CD14-positive monocyte (primary cell): ENCODE data around the gene EOMES. TPM values are rescaled to one million over a fixed set of nuclear protein-coding genes. Genes with fewer than 3 reads are reported as not detected.

ENCODE experiments used
- DNase-seq, 3 donors: peaks; one replicate each; pipeline ENCODE4 v3.0.0-alpha.2; 2011 to 2022
- H2AFZ ChIP-seq: 2 replicates; pipeline ENCODE4 v1.6.0; 2012; ENCODE audit warnings: mild to moderate bottlenecking, low read depth, low read length, inconsistent platforms; ENCODE audit not compliant: insufficient read depth, poor library complexity, severe bottlenecking
- H3K27ac ChIP-seq, 2 donors: 1 replicate in 1 of 2; 2 replicates in 1 of 2; pipeline ENCODE4 v1.5.1; 2012 to 2013; ENCODE audit warnings: low read length in 2 of 2, control low read depth in 1 of 2, inconsistent platforms in 1 of 2, low read depth in 1 of 2, mild to moderate bottlenecking in 1 of 2
- H3K27me3 ChIP-seq, 2 donors: one replicate each; pipeline versions ENCODE4 v1.6.0 to v1.6.1; 2011 to 2013; ENCODE audit warnings: low read length in 2 of 2; ENCODE audit not compliant: control insufficient read depth in 2 of 2, insufficient read depth in 2 of 2
- H3K36me3 ChIP-seq, 2 donors: replicated peaks in 1 of 2; 1 replicate in 1 of 2; 2 replicates in 1 of 2; pipeline versions ENCODE4 v1.5.1 to v1.6.1; 2012 to 2013; ENCODE audit warnings: low read length in 2 of 2, control low read depth in 1 of 2, inconsistent platforms in 1 of 2, mild to moderate bottlenecking in 1 of 2; ENCODE audit not compliant: insufficient read depth in 2 of 2, control insufficient read depth in 1 of 2
- H3K4me1 ChIP-seq, 2 donors: 1 replicate in 1 of 2; 2 replicates in 1 of 2; pipeline versions ENCODE4 v1.5.1 to v1.6.1; 2012 to 2013; ENCODE audit warnings: low read length in 2 of 2, control low read depth in 1 of 2, inconsistent platforms in 1 of 2, mild to moderate bottlenecking in 1 of 2, moderate library complexity in 1 of 2; ENCODE audit not compliant: insufficient read depth in 2 of 2, control insufficient read depth in 1 of 2
- H3K4me2 ChIP-seq: replicated peaks from 2 replicates; pipeline ENCODE3; 2012; ENCODE audit warnings: low read length, moderate library complexity, mild to moderate bottlenecking; ENCODE audit not compliant: poor library complexity, severe bottlenecking; ENCODE audit errors: extremely low read depth
- H3K4me3 ChIP-seq, 3 experiments: fragments of 200-600 bp in 1 of 3; sonication (generic) in 1 of 3; replicated peaks in 1 of 3; 1 replicate in 2 of 3; 2 replicates in 1 of 3; pipeline ENCODE4 v1.5.1; 2011 to 2013; ENCODE audit warnings: low read length in 3 of 3, mild to moderate bottlenecking in 3 of 3, control low read depth in 2 of 3, low read depth in 2 of 3, inconsistent platforms in 1 of 3, moderate library complexity in 1 of 3
- H3K79me2 ChIP-seq: 2 replicates; pipeline ENCODE4 v1.6.0; 2012; ENCODE audit warnings: mild to moderate bottlenecking, control low read depth, inconsistent platforms, low read length, moderate library complexity; ENCODE audit not compliant: insufficient read depth
- H3K9ac ChIP-seq: 2 replicates; pipeline ENCODE4 v1.6.0; 2017; ENCODE audit warnings: low read length, mild to moderate bottlenecking; ENCODE audit not compliant: insufficient read depth, poor library complexity, severe bottlenecking
- H3K9me3 ChIP-seq, 2 donors: replicated peaks in 1 of 2; 1 replicate in 1 of 2; 2 replicates in 1 of 2; pipeline versions ENCODE4 v1.5.1 to v1.6.1; 2012 to 2013; ENCODE audit warnings: low read length in 2 of 2, control low read depth in 1 of 2; ENCODE audit not compliant: control insufficient read depth in 1 of 2, insufficient read depth in 1 of 2
- H4K20me1 ChIP-seq: 2 replicates; pipeline ENCODE4 v1.6.0; 2012; ENCODE audit warnings: mild to moderate bottlenecking, low read length, control low read depth, moderate library complexity; ENCODE audit not compliant: insufficient read depth
- H3K27ac Mint-ChIP-seq, 7 donors: one replicate each; pipeline ENCODE4 v1.8.0; 2020; ENCODE audit warnings: mild to moderate bottlenecking in 7 of 7, mixed read lengths in 7 of 7, moderate library complexity in 6 of 7, inconsistent platforms in 2 of 7
- H3K27me3 Mint-ChIP-seq, 3 donors: one replicate each; pipeline ENCODE4 v1.8.0; 2021 to 2022; ENCODE audit warnings: low read depth in 3 of 3, mild to moderate bottlenecking in 3 of 3, mixed read lengths in 3 of 3, moderate library complexity in 3 of 3, inconsistent platforms in 1 of 3
- H3K36me3 Mint-ChIP-seq, 2 donors: one replicate each; pipeline ENCODE4 v1.8.0; 2020; ENCODE audit warnings: mixed read lengths in 2 of 2, inconsistent platforms in 1 of 2, mild to moderate bottlenecking in 1 of 2
- H3K4me1 Mint-ChIP-seq: one replicate; pipeline ENCODE4 v1.8.0; 2020; ENCODE audit warnings: mild to moderate bottlenecking, mixed read lengths
- H3K4me3 Mint-ChIP-seq, 2 donors: one replicate each; pipeline ENCODE4 v1.8.0; 2020; ENCODE audit warnings: mild to moderate bottlenecking in 2 of 2, mixed read lengths in 2 of 2, moderate library complexity in 1 of 2
- H3K9me3 Mint-ChIP-seq, 7 donors: one replicate each; pipeline ENCODE4 v1.8.0; 2020 to 2022; ENCODE audit warnings: mixed read lengths in 7 of 7, mild to moderate bottlenecking in 6 of 7, moderate library complexity in 6 of 7, inconsistent platforms in 2 of 7
- CTCF ChIP-seq: fragments of 200-600 bp; IDR thresholded peaks from one replicate; pipeline ENCODE4 v1.8.0; 2022; ENCODE audit warnings: antibody characterized with exemption, mild to moderate bottlenecking
- WGBS: methylation state at CpG from one replicate; pipeline ENCODE4 v1.1.5; 2013; ENCODE audit warnings: missing lambda C conversion rate; ENCODE audit not compliant: insufficient coverage; 5-methylcytosine and 5-hydroxymethylcytosine counted together
- intact Hi-C, 2 donors: fragments of 100-400 bp; cut with micrococcal nuclease; formaldehyde crosslinking; loops; one replicate each; pipeline versions ENCODE4 v1.15.0 to v1.15.1; 2023
- polyA plus RNA-seq, 3 donors: library from polyadenylated mRNA; depleted of rRNA in 1 of 3; unstranded in 2 of 3; stranded (reverse) in 1 of 3; fragments of 300-500 nt in 2 of 3; fragments of >200 nt in 1 of 3; fragmentation: Illumina TruSeq in 2 of 3; gene quantifications; 1 replicate in 2 of 3; 2 replicates in 1 of 3; pipeline ENCODE4 v1.2.3, GENCODE V29; 2012 to 2021

The EOMES gene
- polyA plus RNA-seq, 3 donors = 0.09 to 0.21 TPM; not detected in 1

GRCh38 chr3:27756877-27757276 lies 34.8 kb upstream of the EOMES start:
- Histone ChIP-seq H3K9me3 (no peaks in the 10 kb centered on the region), H3K9ac (no peak overlapping the region), H3K27ac (no peak overlapping the region), H2AFZ (no peak overlapping the region), H3K4me1 (no peaks in the 10 kb centered on the region), H3K4me3 (no peak overlapping the region), H3K79me2 (no peaks in the 10 kb centered on the region), H3K27me3 (no peaks in the 10 kb centered on the region), H4K20me1 (no peaks in the 10 kb centered on the region), H3K4me2 (no peak overlapping the region), H3K36me3 (no peaks in the 10 kb centered on the region)
- H3K27ac Mint-ChIP-seq = no peak overlapping the region
- intact Hi-C loops = no loop called here
- H3K9me3 Mint-ChIP-seq = peaks cover 0 to 6% (median 2%) of the 10 kb centered on the region in 7 donors
- 100% methylated on average over 1 of the region's 2 CpGs for WGBS
- no peak for DNase-seq
- H3K36me3 Mint-ChIP-seq = no peaks in the 10 kb centered on the region
- no peaks in the 10 kb centered on the region for H3K4me1 Mint-ChIP-seq
- H3K4me3 Mint-ChIP-seq = no peak overlapping the region
- no peak for TF ChIP-seq CTCF
- H3K27me3 Mint-ChIP-seq = peaks cover 3 to 8% (median 7%) of the 10 kb centered on the region in 3 donors

- WGBS = no CpG with 5 or more reads among the region's 1 CpG
These were observed 30.8 kb upstream of the EOMES start for GRCh38 chr3:27752926-27753325.

More at GRCh38 chr3:27752926-27753325, 30.8 kb upstream of the EOMES start:
- no peaks in the 10 kb centered on the region for H3K27me3 ChIP-seq
- no peaks in the 10 kb centered on the region for H3K36me3 ChIP-seq
- H4K20me1 ChIP-seq = no peaks in the 10 kb centered on the region
- H3K27me3 Mint-ChIP-seq = peaks cover under 1 to 11% (median 7%) of the 10 kb centered on the region in 3 donors
- no peak overlapping the region for H2AFZ ChIP-seq
- no peaks in the 10 kb centered on the region for H3K4me1 Mint-ChIP-seq
- H3K9me3 Mint-ChIP-seq = peaks cover 0 to 8% (median 5%) of the 10 kb centered on the region in 7 donors
- H3K4me3 ChIP-seq = no peak overlapping the region
- no peak overlapping the region for H3K9ac ChIP-seq
- H3K79me2 ChIP-seq = no peaks in the 10 kb centered on the region
- no peaks in the 10 kb centered on the region for H3K4me1 ChIP-seq
- no peak for DNase-seq
- no peak overlapping the region for H3K27ac ChIP-seq
- H3K36me3 Mint-ChIP-seq = no peaks in the 10 kb centered on the region
- TF ChIP-seq CTCF = no peak
- H3K27ac Mint-ChIP-seq = no peak overlapping the region
- peaks cover 0 to 5% of the 10 kb centered on the region in 2 donors for H3K9me3 ChIP-seq
- H3K4me3 Mint-ChIP-seq = no peak overlapping the region
- intact Hi-C loops = no loop called here
- H3K4me2 ChIP-seq = no peak overlapping the region
